Measurements from ENCODE around the gene GALNT16.

The GALNT16 gene

DNA sequence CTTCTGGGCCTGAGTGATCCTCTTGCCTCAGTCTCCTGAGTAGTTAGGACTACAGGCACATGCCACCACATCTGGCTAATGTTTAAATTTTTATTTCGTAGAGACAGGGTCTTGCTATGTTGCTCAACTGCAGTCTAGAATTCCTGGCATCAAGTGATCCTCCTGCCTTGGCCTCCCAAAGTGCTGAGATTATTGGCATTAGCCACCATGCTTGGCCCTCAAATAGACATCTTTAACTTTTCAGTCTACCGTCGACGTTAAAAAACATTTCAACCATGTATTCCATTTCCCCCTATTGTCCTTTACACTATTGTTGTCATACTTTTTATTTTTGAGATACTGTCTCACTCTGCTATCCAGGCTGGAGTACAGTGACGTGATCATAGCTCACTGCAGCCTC is 115.8 kb downstream of the GALNT16 start:
- TF ChIP-seq GATA3 (IDR thresholded peaks at IDR 0.05; ENCODE audit: low read depth, low read length), result no peak
- TF ChIP-seq GATA2 (IDR thresholded peaks at IDR 0.05; ENCODE audit: low read depth, low read length), result no peak

DNA sequence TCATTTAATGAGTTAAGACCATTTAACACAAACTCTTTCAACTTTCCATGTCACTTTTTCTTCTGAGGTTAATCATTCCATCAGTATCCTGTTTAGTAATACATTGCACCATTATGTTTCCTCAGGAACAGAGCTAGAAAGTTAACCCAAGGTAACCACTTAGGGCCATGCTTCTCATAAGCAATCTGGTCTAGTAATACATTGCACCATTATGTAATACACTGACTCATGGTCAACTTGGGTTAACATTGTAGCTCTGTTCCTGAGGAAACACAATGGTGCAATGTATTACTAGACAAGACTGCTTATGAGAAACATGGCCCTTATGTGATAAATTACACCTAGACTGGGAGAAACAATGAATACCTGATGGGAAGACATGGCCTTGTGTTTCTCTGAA is 116.5 kb downstream of the GALNT16 start:
- TF ChIP-seq GATA3 (IDR thresholded peaks at IDR 0.05; ENCODE audit: low read depth, low read length), result no peak
- TF ChIP-seq GATA2 (IDR thresholded peaks at IDR 0.05; ENCODE audit: low read depth, low read length), result no peak

DNA sequence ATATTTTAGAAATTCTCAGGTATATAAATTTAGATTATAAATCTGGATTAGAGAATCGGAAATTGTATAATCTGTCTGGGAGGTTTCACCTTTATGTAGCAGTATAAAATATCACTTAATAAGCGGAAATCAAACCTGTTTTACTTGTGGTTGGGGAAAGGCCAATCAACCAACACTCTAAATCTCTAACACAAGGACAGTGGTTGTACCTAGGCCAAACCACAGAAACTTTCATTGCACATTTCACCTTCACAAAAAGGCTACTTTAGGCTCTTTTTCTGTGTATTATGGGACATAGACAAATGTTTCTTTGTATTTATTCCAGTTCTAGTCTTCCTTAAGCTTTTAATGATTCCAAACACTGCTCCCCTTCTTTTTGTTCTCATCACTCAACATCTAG is 118.3 kb downstream of the GALNT16 start:
- TF ChIP-seq GATA3 (IDR thresholded peaks at IDR 0.05; ENCODE audit: low read depth, low read length) (no peak), GATA2 (IDR thresholded peaks at IDR 0.05; ENCODE audit: low read depth, low read length) (no peak)

DNA sequence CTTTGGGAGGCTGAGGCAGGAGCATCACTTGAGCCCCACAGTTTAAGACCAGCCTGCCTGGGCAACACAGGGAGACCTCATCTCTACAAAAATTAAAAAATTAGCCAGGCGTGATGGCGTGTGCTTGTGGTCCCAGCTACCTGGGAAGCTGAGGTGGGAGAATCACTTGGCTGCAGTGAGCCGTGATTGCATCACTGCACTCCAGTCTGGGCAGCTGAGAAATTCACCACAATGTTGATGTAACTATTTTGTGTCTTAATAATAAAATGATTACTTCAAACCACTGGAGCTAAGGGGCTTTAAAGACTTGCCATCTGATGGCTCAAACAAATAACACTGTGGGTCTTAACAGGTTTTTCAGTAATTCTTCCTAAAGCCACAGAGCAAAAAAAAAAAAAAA is 127.4 kb downstream of the GALNT16 start:
- TF ChIP-seq GATA2 (IDR thresholded peaks at IDR 0.05; ENCODE audit: low read depth, low read length) (no peak), GATA3 (IDR thresholded peaks at IDR 0.05; ENCODE audit: low read depth, low read length) (no peak)

DNA sequence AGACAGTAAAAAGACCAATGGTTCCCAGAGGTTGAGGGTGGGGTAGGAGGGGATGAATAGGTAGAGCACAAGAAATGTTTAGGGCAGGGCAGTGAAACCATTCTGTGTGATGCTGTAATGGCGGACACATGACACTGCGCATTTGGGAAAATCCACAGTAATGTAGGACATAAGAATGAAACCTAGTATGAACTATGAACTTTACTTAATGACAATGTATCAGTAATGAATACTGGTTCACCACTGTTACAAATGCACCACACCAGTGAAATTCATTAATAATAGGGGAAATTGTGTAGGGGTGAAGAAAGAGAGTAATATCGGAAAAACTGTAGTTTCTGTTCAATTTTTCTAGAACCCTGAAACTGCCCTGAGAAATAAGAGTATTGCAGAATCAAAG is 132.5 kb downstream of the GALNT16 start:
- TF ChIP-seq GATA2 (IDR thresholded peaks at IDR 0.05; ENCODE audit: low read depth, low read length), result no peak
- TF ChIP-seq GATA3 (IDR thresholded peaks at IDR 0.05; ENCODE audit: low read depth, low read length), result no peak

DNA sequence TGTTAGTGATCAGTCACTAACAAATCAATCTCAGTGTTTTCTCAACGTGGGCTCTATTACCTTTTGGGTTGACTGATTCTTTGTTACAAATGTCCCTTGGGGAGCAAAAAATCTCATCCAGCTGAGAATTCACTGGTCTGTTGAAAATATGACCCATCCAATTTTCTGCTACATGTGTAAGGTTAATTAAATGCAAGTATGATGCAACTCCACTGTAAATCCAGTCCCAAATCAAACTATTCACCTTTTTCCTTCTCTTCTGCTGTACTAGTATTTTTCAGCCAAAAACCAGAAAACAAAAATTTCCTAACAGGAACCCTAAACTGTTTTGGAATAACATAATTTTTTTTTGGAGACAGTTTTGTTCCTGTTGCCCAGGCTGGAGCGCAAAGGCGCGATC is 136.0 kb downstream of the GALNT16 start:
- TF ChIP-seq GATA3 (IDR thresholded peaks at IDR 0.05; ENCODE audit: low read depth, low read length) (no peak), GATA2 (IDR thresholded peaks at IDR 0.05; ENCODE audit: low read depth, low read length) (no peak)

DNA sequence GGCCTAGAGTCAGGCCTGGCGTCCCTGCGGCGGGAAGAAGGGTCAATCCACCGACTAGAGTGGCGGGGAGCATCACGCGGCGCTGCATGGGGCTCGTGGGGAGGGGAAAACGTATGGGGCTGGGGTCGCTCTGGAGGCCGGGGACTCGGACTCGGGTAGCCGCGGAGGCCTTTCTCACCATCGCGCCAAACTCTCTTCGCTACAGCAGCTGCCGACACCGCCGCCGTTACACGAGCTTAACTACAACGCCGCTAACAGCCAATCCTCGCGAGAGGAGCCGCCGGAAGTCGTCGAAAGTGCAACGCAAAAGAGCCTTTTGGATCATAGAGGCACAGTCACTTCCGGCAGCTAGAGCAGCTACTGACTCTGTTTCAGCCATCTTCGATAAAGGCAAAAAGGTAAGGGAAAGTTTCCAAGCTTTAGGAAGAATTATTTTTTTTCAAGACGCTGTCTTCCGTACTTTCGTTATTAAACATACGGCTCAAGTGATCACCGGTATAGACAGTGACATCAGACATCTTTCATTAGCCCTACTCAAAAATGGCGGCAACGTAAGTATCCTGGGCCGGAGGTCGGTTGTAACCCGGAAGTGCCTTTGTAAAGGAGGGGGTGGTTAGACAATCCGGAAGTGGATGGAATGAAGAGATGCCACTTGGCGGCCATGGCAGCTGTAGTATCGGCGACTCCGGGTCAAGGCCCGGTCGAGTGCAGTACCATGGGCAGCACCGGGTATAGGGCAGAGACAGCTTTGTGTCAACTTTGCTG is 138.3 kb downstream of the GALNT16 start, which contains the start of the genes ERH and SLC39A9:
Gene ERH (minus strand): TSS at position 247 of the 765 bp plus-strand sequence. CDS start 66 bp downstream, at position 181.
Gene SLC39A9 (plus strand): TSS at position 640 of the 765 bp plus-strand sequence. CDS start 678 bp downstream, outside the sequence.
- TF ChIP-seq GATA3 (IDR thresholded peaks at IDR 0.05; ENCODE audit: low read depth, low read length), result no peak
- no peak for TF ChIP-seq GATA2 (IDR thresholded peaks at IDR 0.05; ENCODE audit: low read depth, low read length)

DNA sequence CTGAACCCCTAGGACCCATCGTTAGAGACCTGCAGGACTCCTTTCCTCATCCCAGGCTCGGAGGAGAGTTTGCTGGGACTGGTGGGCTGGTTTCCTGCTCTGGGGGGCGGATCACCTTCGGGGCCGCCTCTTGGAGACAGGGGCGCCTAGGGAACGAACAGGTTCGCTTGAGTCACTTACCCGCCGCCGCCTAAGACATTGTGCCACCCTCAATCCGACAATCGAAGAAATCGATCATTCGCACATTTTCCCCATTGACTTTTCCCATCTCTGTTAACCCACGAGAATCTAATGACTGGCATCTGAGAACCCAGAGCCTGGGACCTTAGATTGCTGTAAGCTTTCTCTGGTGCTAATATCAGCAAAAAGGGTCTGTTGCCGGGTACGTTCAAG is 138.9 kb downstream of the GALNT16 start:
- TF ChIP-seq GATA2 (IDR thresholded peaks at IDR 0.05; ENCODE audit: low read depth, low read length) (no peak), GATA3 (IDR thresholded peaks at IDR 0.05; ENCODE audit: low read depth, low read length) (no peak)

DNA sequence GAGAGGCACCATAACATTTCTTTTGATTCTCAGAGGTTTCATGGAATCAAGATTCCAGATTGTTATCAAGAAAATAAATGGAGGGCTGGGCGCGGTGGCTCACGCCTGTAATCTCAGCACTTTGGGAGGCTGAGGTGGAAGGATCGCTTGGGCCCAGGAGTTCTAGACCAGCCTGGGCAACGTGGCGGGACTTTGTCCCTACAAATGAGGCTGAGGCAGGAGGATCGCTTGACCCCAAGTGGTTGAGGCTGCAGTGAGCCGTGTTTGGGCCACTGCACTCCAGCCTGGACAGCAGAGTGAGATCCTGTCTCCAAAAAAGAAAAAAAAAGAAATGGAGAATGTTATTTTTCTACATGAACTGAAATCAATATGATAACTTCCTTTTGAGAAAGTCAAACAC is 139.8 kb downstream of the GALNT16 start:
- TF ChIP-seq GATA2 (IDR thresholded peaks at IDR 0.05; ENCODE audit: low read depth, low read length) (peak; percentile 52; the same call in 1 of the 2 replicates), GATA3 (IDR thresholded peaks at IDR 0.05; ENCODE audit: low read depth, low read length) (no peak)

DNA sequence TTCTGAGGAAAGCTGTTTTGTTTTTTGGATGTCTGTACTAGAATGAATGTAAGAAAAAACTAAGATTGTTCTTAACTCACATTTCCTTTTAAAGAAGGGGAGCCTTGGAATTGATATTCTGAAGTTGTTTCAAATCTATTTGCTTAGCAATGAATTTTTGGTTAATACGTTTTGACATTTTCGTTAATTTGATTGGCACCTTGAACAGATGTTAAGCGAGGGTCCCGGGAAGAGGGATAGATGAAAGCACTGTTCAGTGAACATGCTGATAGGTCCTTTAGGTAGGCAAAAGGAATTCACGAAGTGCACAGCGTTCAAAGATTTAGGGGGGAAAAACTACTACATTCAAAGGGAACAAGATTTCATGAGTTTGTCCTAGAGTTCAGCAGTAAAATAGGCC is 140.2 kb downstream of the GALNT16 start:
- TF ChIP-seq GATA2 (IDR thresholded peaks at IDR 0.05; ENCODE audit: low read depth, low read length) (no peak), GATA3 (IDR thresholded peaks at IDR 0.05; ENCODE audit: low read depth, low read length) (no peak)

DNA sequence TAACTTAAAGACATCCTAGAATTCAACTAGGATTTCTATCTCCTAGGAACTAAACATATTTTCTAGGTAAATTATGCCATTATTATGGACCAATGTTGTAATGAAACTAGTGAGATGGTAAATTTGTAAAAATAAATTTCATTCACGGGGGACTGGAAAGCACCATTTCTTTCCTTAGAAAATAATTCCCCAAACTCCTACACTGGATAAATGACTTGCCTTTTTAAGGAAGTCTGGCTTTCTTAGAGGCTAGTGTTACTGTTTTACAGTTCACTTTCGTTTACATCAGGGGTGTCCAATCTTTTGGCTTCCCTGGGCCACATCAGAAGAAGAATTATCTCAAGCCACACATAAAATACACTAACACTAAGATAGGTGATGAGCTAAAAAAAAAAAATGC is 141.9 kb downstream of the GALNT16 start:
- no peak for TF ChIP-seq GATA2 (IDR thresholded peaks at IDR 0.05; ENCODE audit: low read depth, low read length)
- TF ChIP-seq GATA3 (IDR thresholded peaks at IDR 0.05; ENCODE audit: low read depth, low read length), result no peak

DNA sequence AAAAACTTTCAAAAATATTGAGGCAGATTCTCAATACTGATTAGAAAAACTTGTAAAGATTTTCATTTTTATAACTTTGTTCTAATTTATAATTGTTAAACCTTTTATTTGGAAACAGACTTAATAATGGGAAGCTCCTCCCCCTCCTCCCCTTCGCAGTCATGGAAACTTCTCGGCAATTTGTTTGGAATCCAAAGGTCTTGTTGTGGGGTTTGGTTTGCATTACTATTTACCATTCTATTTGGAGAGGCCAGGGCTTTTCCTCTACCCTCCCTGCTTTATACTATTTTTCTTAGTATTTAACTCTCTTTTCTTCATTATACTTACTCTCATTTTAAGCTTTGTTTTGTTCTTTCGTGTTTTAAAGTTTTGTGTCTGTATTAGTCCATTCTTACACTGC is 144.5 kb downstream of the GALNT16 start:
- TF ChIP-seq GATA2 (IDR thresholded peaks at IDR 0.05; ENCODE audit: low read depth, low read length) (no peak), GATA3 (IDR thresholded peaks at IDR 0.05; ENCODE audit: low read depth, low read length) (no peak)

DNA sequence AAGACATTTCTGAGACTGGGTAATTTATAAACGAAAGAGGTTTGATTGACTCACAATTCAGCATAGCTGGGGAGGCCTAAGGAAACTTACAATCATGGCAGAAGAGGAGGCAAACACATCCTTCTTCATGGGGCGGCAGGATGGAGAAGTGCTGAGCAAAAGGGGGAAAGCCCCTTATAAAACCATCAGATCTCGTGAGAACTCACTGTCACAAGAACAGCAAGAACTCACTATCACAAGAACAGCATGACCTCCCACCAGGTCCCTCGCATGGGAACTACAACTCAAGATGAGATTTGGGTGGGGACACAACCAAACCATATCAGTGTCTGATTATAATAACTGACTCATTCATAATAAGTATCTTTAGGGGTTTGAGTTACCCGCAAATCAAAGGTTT is 144.9 kb downstream of the GALNT16 start:
- TF ChIP-seq GATA2 (IDR thresholded peaks at IDR 0.05; ENCODE audit: low read depth, low read length), result no peak
- no peak for TF ChIP-seq GATA3 (IDR thresholded peaks at IDR 0.05; ENCODE audit: low read depth, low read length)

DNA sequence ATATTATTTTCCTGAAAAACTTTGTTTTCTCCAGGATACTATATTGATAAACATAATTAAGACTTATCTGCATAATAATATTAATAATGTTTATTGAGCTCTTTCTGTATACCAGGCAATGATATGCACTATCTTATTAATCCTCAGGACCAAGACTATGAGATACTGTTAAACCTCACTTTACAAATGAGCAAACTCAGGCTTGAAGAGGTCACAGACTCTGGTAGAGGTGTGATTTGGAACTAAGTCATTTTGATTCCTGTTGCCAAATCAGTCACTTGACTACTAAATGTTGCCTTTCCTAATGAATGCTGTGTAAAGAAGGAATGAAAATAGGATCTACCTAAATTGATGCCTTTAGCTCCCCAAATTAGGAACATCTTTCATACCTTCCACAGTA is 145.8 kb downstream of the GALNT16 start:
- TF ChIP-seq GATA3 (IDR thresholded peaks at IDR 0.05; ENCODE audit: low read depth, low read length), result no peak
- TF ChIP-seq GATA2 (IDR thresholded peaks at IDR 0.05; ENCODE audit: low read depth, low read length), result no peak
